ENCODE results near the gene HSPB6. TPM values are rescaled to one million over a fixed set of nuclear protein-coding genes. Genes with fewer than 3 reads are reported as not detected.

Gene HSPB6
- total RNA-seq, 1 donor from 2014 or later: 1.9 TPM

- DNase-seq (ENCODE audit: low read depth) (no peak), FAIRE-seq (no peak)
- H4K20me1 ChIP-seq (ENCODE audit: insufficient read depth, low read length): peaks cover 41% of the 10 kb centered on the region
- H3K4me2 ChIP-seq (ENCODE audit: low read length): peak within 1 kb of the TSS; percentile 97
- H3K9me3 Mint-ChIP-seq (ENCODE audit: unreplicated experiment): no peaks in the 10 kb centered on the region
- peak within 1 kb of the TSS; percentile 58 for H3K27ac ChIP-seq (ENCODE audit: low read depth, low read length)
- H3K36me3 ChIP-seq (ENCODE audit: insufficient read depth, low read length): no peaks in the 10 kb centered on the region
- H3K27me3 Mint-ChIP-seq (ENCODE audit: low read depth, unreplicated experiment): peaks cover 5% of the 10 kb centered on the region
- peaks cover 2% of the 10 kb centered on the region for H3K27me3 ChIP-seq (ENCODE audit: insufficient read depth, low read length)
- H3K4me3 ChIP-seq (ENCODE audit: insufficient read depth, low read depth, low read length): peak within 1 kb of the TSS; percentile 69
- H3K9me3 ChIP-seq (ENCODE audit: insufficient read depth, low read depth, low read length): no peaks in the 10 kb centered on the region
- peaks cover 9% of the 10 kb centered on the region for H3K36me3 Mint-ChIP-seq (ENCODE audit: low read depth, unreplicated experiment)
- no peak for TF ChIP-seq EZH2 (IDR thresholded peaks at IDR 0.05; ENCODE audit: insufficient read depth, low read length)
- TF ChIP-seq, protein P1, sequence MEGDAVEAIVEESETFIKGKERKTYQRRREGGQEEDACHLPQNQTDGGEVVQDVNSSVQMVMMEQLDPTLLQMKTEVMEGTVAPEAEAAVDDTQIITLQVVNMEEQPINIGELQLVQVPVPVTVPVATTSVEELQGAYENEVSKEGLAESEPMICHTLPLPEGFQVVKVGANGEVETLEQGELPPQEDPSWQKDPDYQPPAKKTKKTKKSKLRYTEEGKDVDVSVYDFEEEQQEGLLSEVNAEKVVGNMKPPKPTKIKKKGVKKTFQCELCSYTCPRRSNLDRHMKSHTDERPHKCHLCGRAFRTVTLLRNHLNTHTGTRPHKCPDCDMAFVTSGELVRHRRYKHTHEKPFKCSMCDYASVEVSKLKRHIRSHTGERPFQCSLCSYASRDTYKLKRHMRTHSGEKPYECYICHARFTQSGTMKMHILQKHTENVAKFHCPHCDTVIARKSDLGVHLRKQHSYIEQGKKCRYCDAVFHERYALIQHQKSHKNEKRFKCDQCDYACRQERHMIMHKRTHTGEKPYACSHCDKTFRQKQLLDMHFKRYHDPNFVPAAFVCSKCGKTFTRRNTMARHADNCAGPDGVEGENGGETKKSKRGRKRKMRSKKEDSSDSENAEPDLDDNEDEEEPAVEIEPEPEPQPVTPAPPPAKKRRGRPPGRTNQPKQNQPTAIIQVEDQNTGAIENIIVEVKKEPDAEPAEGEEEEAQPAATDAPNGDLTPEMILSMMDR (IDR thresholded peaks at IDR 0.05; ENCODE audit: insufficient read depth, low read depth, low read length): no peak
- peaks cover 18% of the 10 kb centered on the region for H3K4me1 ChIP-seq (ENCODE audit: insufficient read depth, low read length)
- peaks cover 41% of the 10 kb centered on the region for H3K79me2 ChIP-seq (ENCODE audit: insufficient read depth, low read length)
- peak within 1 kb of the TSS; percentile 87 for H3K27ac Mint-ChIP-seq (ENCODE audit: unreplicated experiment)
- peak within 1 kb of the TSS; percentile 87 for H3K9ac ChIP-seq (ENCODE audit: low read length)
- H3K4me3 Mint-ChIP-seq (ENCODE audit: unreplicated experiment): peak within 1 kb of the TSS; percentile 93
- H3K4me1 Mint-ChIP-seq (ENCODE audit: low read depth, unreplicated experiment): peaks cover 6% of the 10 kb centered on the region
- H2AFZ ChIP-seq (ENCODE audit: low read depth, low read length): peak within 1 kb of the TSS; percentile 98
Observed at GRCh38 chr19:35717665-35718344, 39.0 kb downstream of the HSPB6 start, which contains the start of gene KMT2B. KMT2B (plus strand) TSS chr19:35718003; CDS start chr19:35718019, 16 bp downstream.

DNA sequence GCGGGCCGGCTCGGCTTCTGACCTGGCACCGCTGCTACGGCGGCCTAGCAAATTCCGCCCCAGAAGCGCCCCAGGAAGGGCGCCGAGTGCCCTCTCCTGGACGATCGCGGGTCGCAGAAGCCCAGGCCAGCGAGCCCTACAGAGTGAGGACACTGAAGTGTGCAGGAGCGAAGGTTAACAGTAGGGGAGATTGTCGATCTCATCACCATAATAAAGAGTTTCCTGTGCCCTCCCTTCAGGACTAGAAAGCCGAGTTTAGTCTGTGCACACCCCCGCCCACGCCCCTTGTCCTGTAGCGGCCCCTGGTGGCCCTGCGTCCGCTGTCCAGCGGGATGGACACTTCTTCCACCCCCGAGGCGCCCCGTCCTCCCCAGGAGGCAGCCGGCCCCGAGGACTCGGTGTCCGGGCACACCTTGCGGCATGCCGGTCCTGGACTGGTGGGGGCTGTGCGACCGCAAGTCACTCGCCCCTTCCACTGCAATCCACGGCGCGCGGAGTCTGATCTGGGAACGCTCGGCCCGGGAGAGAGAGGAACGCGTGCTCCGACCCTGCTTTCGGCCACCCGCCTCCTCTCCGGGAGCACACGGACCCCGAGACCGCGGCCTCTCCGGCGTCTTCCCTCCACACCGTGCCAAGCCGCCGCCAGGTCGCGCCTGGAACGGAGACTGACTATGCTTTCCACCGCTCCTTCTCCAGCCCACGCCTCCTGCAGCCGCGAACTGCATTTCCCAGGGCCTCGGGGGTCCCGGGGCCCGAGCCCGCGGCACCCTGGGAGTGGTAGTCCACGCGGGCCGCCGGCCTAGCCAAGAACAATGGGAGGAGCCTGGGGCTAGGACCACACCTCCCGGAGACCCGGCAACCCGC lies 39.8 kb downstream of the HSPB6 start:
- no peak for FAIRE-seq
- H2AFZ ChIP-seq (ENCODE audit: low read depth, low read length): peak overlapping the region; percentile 98
- Mint-ChIP-seq H3K4me1 (ENCODE audit: low read depth, unreplicated experiment) (peaks cover 6% of the 10 kb centered on the region), H3K9me3 (ENCODE audit: unreplicated experiment) (no peaks in the 10 kb centered on the region), H3K4me3 (ENCODE audit: unreplicated experiment) (peak overlapping the region; percentile 93), H3K36me3 (ENCODE audit: low read depth, unreplicated experiment) (peaks cover 9% of the 10 kb centered on the region), H3K27me3 (ENCODE audit: low read depth, unreplicated experiment) (peaks cover 6% of the 10 kb centered on the region), H3K27ac (ENCODE audit: unreplicated experiment) (peak overlapping the region; percentile 87)
- H3K79me2 ChIP-seq (ENCODE audit: insufficient read depth, low read length): peaks cover 35% of the 10 kb centered on the region
- H3K36me3 ChIP-seq (ENCODE audit: insufficient read depth, low read length): no peaks in the 10 kb centered on the region
- peak overlapping the region; percentile 79 for H3K9ac ChIP-seq (ENCODE audit: low read length)
- DNase-seq (ENCODE audit: low read depth): peak; percentile 87
- no peak for TF ChIP-seq EZH2 (IDR thresholded peaks at IDR 0.05; ENCODE audit: insufficient read depth, low read length)
- TF ChIP-seq, protein P1 (IDR thresholded peaks at IDR 0.05; ENCODE audit: insufficient read depth, low read depth, low read length): peak; percentile 75
- peak overlapping the region; percentile 66 for H3K4me3 ChIP-seq (ENCODE audit: insufficient read depth, low read depth, low read length)
- peak overlapping the region; percentile 58 for H3K27ac ChIP-seq (ENCODE audit: low read depth, low read length)
- peaks cover 34% of the 10 kb centered on the region for H4K20me1 ChIP-seq (ENCODE audit: insufficient read depth, low read length)
- peak overlapping the region; percentile 91 for H3K4me2 ChIP-seq (ENCODE audit: low read length)
- no peaks in the 10 kb centered on the region for H3K9me3 ChIP-seq (ENCODE audit: insufficient read depth, low read depth, low read length)
- H3K4me1 ChIP-seq (ENCODE audit: insufficient read depth, low read length): peaks cover 18% of the 10 kb centered on the region
- peaks cover 2% of the 10 kb centered on the region for H3K27me3 ChIP-seq (ENCODE audit: insufficient read depth, low read length)

Measured in astrocyte (in vitro differentiated cells and primary cell).